Activated T-helper 9 cell treated with anti-CD3 and anti-CD28 coated beads, Interleukin-2, amount 50 U/mL, for 16 hours (primary cell): Measurements from ENCODE around the gene CEP85L.

Experiments
- DNase-seq: peaks from one replicate; pipeline ENCODE4 v3.0.0-alpha.2; 2020; ENCODE audit warnings: low read depth

The CEP85L gene

GRCh38 chr6:118651282-118652050 is at the start of gene CEP85L:
TSS of gene CEP85L (minus strand) at chr6:118651591. CDS start at chr6:118651269, 322 bp downstream.
- DNase-seq = peak; percentile 88

GRCh38 chr6:118700531-118700930 is 49.1 kb upstream of the CEP85L start:
- no peak for DNase-seq

GRCh38 chr6:118697554-118697953 is 46.2 kb upstream of the CEP85L start:
- no peak for DNase-seq

GRCh38 chr6:118696271-118696670 is 44.9 kb upstream of the CEP85L start:
- no peak for DNase-seq

GRCh38 chr6:118693562-118693961 is 42.2 kb upstream of the CEP85L start:
- no peak for DNase-seq

- no peak for DNase-seq
Observed at GRCh38 chr6:118685823-118686449, 34.5 kb upstream of the CEP85L start.

- DNase-seq = no peak
Observed at GRCh38 chr6:118683881-118684872, 32.8 kb upstream of the CEP85L start.

- DNase-seq = no peak
Observed at GRCh38 chr6:118680452-118681095, 29.2 kb upstream of the CEP85L start.

- no peak for DNase-seq
Observed at GRCh38 chr6:118679327-118679901, 28.0 kb upstream of the CEP85L start.

- no peak for DNase-seq
Observed at GRCh38 chr6:118678866-118679265, 27.5 kb upstream of the CEP85L start.

GRCh38 chr6:118677193-118677592 is 25.8 kb upstream of the CEP85L start:
- no peak for DNase-seq

- no peak for DNase-seq
Observed at GRCh38 chr6:118675225-118675624, 23.8 kb upstream of the CEP85L start.

- DNase-seq = no peak
Observed at GRCh38 chr6:118674772-118675171, 23.4 kb upstream of the CEP85L start.

- DNase-seq = no peak
Observed at GRCh38 chr6:118672678-118673077, 21.3 kb upstream of the CEP85L start.

GRCh38 chr6:118669561-118669960 is 18.2 kb upstream of the CEP85L start:
- DNase-seq = no peak

GRCh38 chr6:118668761-118669385 is 17.5 kb upstream of the CEP85L start:
- DNase-seq = no peak

- DNase-seq = no peak
Observed at GRCh38 chr6:118667988-118668387, 16.6 kb upstream of the CEP85L start.

- no peak for DNase-seq
Observed at GRCh38 chr6:118665011-118665410, 13.6 kb upstream of the CEP85L start.

- DNase-seq = no peak
Observed at GRCh38 chr6:118663993-118664985, 12.9 kb upstream of the CEP85L start.

- DNase-seq = no peak
Observed at GRCh38 chr6:118661831-118662230, 10.4 kb upstream of the CEP85L start.
